H9 (cell line): Measurements from ENCODE around the gene PHACTR4. TPM values are rescaled to one million over a fixed set of nuclear protein-coding genes. Genes with fewer than 3 reads are reported as not detected.

Experiments
- DNase-seq: peaks from one replicate; pipeline ENCODE4 v3.0.0-alpha.2; 2017
- H2AFZ ChIP-seq: one replicate; pipeline ENCODE4 v1.6.1; 2013; ENCODE audit warnings: mild to moderate bottlenecking, low read length, control low read depth, moderate library complexity
- H2AK5ac ChIP-seq: 2 replicates; pipeline ENCODE4 v1.6.1; 2013; ENCODE audit warnings: low read length, control low read depth, mixed read lengths; ENCODE audit not compliant: insufficient read length
- H2BK120ac ChIP-seq: one replicate; pipeline ENCODE4 v1.6.1; 2013; ENCODE audit warnings: low read depth, mild to moderate bottlenecking, low read length, control low read depth, inconsistent platforms; ENCODE audit not compliant: poor library complexity, severe bottlenecking
- H2BK12ac ChIP-seq: 2 replicates; pipeline ENCODE4 v1.6.1; 2013; ENCODE audit warnings: low read length, control low read depth, mixed read lengths, low read depth; ENCODE audit not compliant: insufficient read length
- H2BK15ac ChIP-seq: 2 replicates; pipeline ENCODE4 v1.6.1; 2013; ENCODE audit warnings: low read depth, low read length, control low read depth
- H2BK20ac ChIP-seq: one replicate; pipeline ENCODE4 v1.6.1; 2013; ENCODE audit warnings: low read depth, mild to moderate bottlenecking, low read length, control low read depth, inconsistent platforms; ENCODE audit not compliant: poor library complexity, severe bottlenecking
- H2BK5ac ChIP-seq: 2 replicates; pipeline ENCODE4 v1.6.1; 2013; ENCODE audit warnings: low read length, control low read depth, mixed read lengths; ENCODE audit not compliant: insufficient read length
- H3K14ac ChIP-seq: 2 replicates; pipeline ENCODE4 v1.6.1; 2013; ENCODE audit warnings: low read length, control low read depth; ENCODE audit not compliant: insufficient read depth
- H3K18ac ChIP-seq: 2 replicates; pipeline ENCODE4 v1.6.1; 2013; ENCODE audit warnings: low read depth, mild to moderate bottlenecking, mixed read lengths, low read length, control low read depth; ENCODE audit not compliant: insufficient read length
- H3K23ac ChIP-seq: 2 replicates; pipeline ENCODE4 v1.6.1; 2013; ENCODE audit warnings: low read length, control low read depth, mixed read lengths, low read depth; ENCODE audit not compliant: insufficient read length
- H3K23me2 ChIP-seq: 2 replicates; pipeline ENCODE4 v1.6.1; 2013; ENCODE audit warnings: low read depth, mild to moderate bottlenecking, mixed read lengths, low read length, control low read depth; ENCODE audit not compliant: insufficient read length, poor library complexity, severe bottlenecking
- H3K27ac ChIP-seq: 2 replicates; pipeline ENCODE4 v1.5.1; 2013; ENCODE audit warnings: low read length, control low read depth, mixed read lengths, low read depth; ENCODE audit not compliant: insufficient read length
- H3K27me3 ChIP-seq: 2 replicates; pipeline ENCODE4 v1.6.1; 2013; ENCODE audit warnings: low read length, control low read depth, inconsistent platforms; ENCODE audit not compliant: insufficient read depth
- H3K4ac ChIP-seq: 2 replicates; pipeline ENCODE4 v1.6.1; 2013; ENCODE audit warnings: low read depth, mild to moderate bottlenecking, control low read depth, inconsistent platforms, low read length, moderate library complexity
- H3K4me1 ChIP-seq: 2 replicates; pipeline ENCODE4 v1.6.1; 2013; ENCODE audit warnings: low read length, control low read depth, inconsistent platforms; ENCODE audit not compliant: insufficient read depth
- H3K4me2 ChIP-seq: 2 replicates; pipeline ENCODE4 v1.6.1; 2013; ENCODE audit warnings: low read length, control low read depth, mixed read lengths; ENCODE audit not compliant: insufficient read length, insufficient read depth
- H3K56ac ChIP-seq: 2 replicates; pipeline ENCODE4 v1.6.1; 2013; ENCODE audit warnings: low read depth, mild to moderate bottlenecking, mixed read lengths, low read length, control low read depth; ENCODE audit not compliant: insufficient read length
- H3K79me1 ChIP-seq: 2 replicates; pipeline ENCODE4 v1.6.1; 2013; ENCODE audit warnings: low read depth, mild to moderate bottlenecking, moderate library complexity, low read length, control low read depth, inconsistent platforms; ENCODE audit not compliant: insufficient read depth, poor library complexity, severe bottlenecking
- H3K79me2 ChIP-seq: 2 replicates; pipeline ENCODE4 v1.6.1; 2013; ENCODE audit warnings: low read length, control low read depth, inconsistent platforms; ENCODE audit not compliant: insufficient read depth
- H3K9ac ChIP-seq: 2 replicates; pipeline ENCODE4 v1.6.1; 2013; ENCODE audit warnings: low read length, control low read depth, mixed read lengths; ENCODE audit not compliant: insufficient read length; ENCODE audit errors: extremely low read depth
- H3K9me3 ChIP-seq: one replicate; pipeline ENCODE4 v1.6.1; 2013; ENCODE audit warnings: low read depth, low read length, inconsistent platforms; ENCODE audit not compliant: control insufficient read depth
- H3T11ph ChIP-seq: one replicate; pipeline ENCODE4 v1.6.1; 2013; ENCODE audit warnings: mild to moderate bottlenecking, low read length, control low read depth, inconsistent platforms
- H4K20me1 ChIP-seq: one replicate; pipeline ENCODE4 v1.6.1; 2013; ENCODE audit not compliant: control insufficient read depth, insufficient read length, insufficient read depth
- H4K5ac ChIP-seq: 2 replicates; pipeline ENCODE4 v1.6.1; 2013; ENCODE audit warnings: low read depth, mild to moderate bottlenecking, mixed read lengths, low read length, control low read depth; ENCODE audit not compliant: insufficient read length
- H4K8ac ChIP-seq: replicated peaks from 2 replicates; pipeline ENCODE4 v1.6.1; 2013; ENCODE audit warnings: low read length, control low read depth, mixed read lengths, low read depth; ENCODE audit not compliant: insufficient read length
- H4K91ac ChIP-seq: 2 replicates; pipeline ENCODE4 v1.6.1; 2013; ENCODE audit warnings: low read depth, mild to moderate bottlenecking, moderate library complexity, mixed read lengths, low read length, control low read depth; ENCODE audit not compliant: insufficient read length
- H3K27ac Mint-ChIP-seq, 3 experiments: 2 replicates in 2 of 3; 3 replicates in 1 of 3; pipeline ENCODE4 v1.8.0; 2020 to 2021; ENCODE audit warnings: mixed read lengths in 3 of 3, mild to moderate bottlenecking in 1 of 3, moderate library complexity in 1 of 3
- H3K27me3 Mint-ChIP-seq: 2 replicates; pipeline ENCODE4 v1.8.0; 2021; ENCODE audit warnings: low read depth, mild to moderate bottlenecking, moderate library complexity, mixed read lengths
- H3K36me3 Mint-ChIP-seq, 3 experiments: 2 replicates in 2 of 3; 3 replicates in 1 of 3; pipeline ENCODE4 v1.8.0; 2020 to 2021; ENCODE audit warnings: low read depth in 3 of 3, mixed read lengths in 3 of 3; ENCODE audit not compliant: insufficient read depth in 1 of 3
- H3K4me1 Mint-ChIP-seq, 2 experiments: 2 replicates each; pipeline ENCODE4 v1.8.0; 2020; ENCODE audit warnings: mixed read lengths in 2 of 2
- H3K4me3 Mint-ChIP-seq, 2 experiments: 2 replicates in 1 of 2; 3 replicates in 1 of 2; pipeline ENCODE4 v1.8.0; 2020 to 2021; ENCODE audit warnings: mild to moderate bottlenecking in 2 of 2, mixed read lengths in 2 of 2, moderate library complexity in 1 of 2
- H3K9me3 Mint-ChIP-seq, 2 experiments: 2 replicates in 1 of 2; 3 replicates in 1 of 2; pipeline ENCODE4 v1.8.0; 2020; ENCODE audit warnings: mild to moderate bottlenecking in 2 of 2, mixed read lengths in 2 of 2, moderate library complexity in 1 of 2
- WGBS: extraction: QIAGEN DNeasy Blood & Tissue Kit; methylation state at CpG from one replicate; pipeline ENCODE4 v1.1.7; 2013; ENCODE audit warnings: missing lambda C conversion rate, low lambda C conversion rate, mixed read lengths; ENCODE audit not compliant: insufficient read length; ENCODE audit errors: extremely low coverage; 5-methylcytosine and 5-hydroxymethylcytosine counted together
- total RNA-seq: library from RNA; stranded (reverse); gene quantifications from 2 replicates; pipeline ENCODE4 v1.2.1, GENCODE V29; 2021
- TF ChIP-seq, protein P1 (sequence below): fragments of 200-600 bp; sonication (generic); conservative IDR thresholded peaks from 3 replicates; pipeline ENCODE4 v1.8.0; 2021; ENCODE audit warnings: antibody characterized with exemption, mild to moderate bottlenecking

The PHACTR4 gene
- total RNA-seq, 1 experiment from 2014 or later = 54.0 TPM

DNA sequence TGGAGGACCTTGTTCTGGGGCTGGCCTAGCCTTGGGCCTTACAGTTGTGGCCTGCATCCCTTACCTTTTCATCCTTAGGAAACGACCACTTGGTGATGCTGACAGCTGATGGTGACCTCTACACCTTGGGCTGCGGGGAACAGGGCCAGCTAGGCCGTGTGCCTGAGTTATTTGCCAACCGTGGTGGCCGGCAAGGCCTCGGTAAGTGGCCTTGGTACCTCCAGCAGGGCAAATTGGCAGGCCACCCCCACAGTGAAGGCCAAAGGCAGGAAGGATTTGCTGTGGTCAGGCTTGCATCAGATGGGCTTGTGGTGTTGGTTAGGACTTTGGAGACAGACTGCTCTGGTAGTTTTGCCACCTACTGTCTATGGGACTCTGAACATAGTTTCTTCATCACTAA, 165.6 kb downstream of the PHACTR4 start:
- Histone ChIP-seq H3T11ph (no peak overlapping the region), H2BK20ac (no peak overlapping the region), H2BK12ac (no peak overlapping the region), H3K23ac (no peak overlapping the region), H3K4me2 (no peak overlapping the region), H4K20me1 (no peaks in the 10 kb centered on the region), H2BK5ac (no peak overlapping the region), H4K5ac (no peak overlapping the region), H2BK120ac (no peak overlapping the region), H3K9ac (no peak overlapping the region), H3K23me2 (no peaks in the 10 kb centered on the region), H3K9me3 (no peaks in the 10 kb centered on the region), H3K18ac (no peak overlapping the region), H3K4me1 (no peaks in the 10 kb centered on the region), H4K91ac (no peak overlapping the region), H3K79me1 (no peaks in the 10 kb centered on the region), H3K14ac (no peak overlapping the region), H2AK5ac (no peak overlapping the region), H3K56ac (no peak overlapping the region), H3K4ac (no peak overlapping the region), H2AFZ (no peak overlapping the region), H2BK15ac (no peak overlapping the region), H3K79me2 (no peaks in the 10 kb centered on the region), H3K27me3 (no peaks in the 10 kb centered on the region), H4K8ac (no peak overlapping the region), H3K27ac (no peak overlapping the region)
- Mint-ChIP-seq H3K27me3 (no peaks in the 10 kb centered on the region; the same call in 1 of the 2 replicates), H3K9me3 (no peaks in the 10 kb centered on the region), H3K4me3 (no peak overlapping the region), H3K36me3 (peaks cover 50 to 72% (median 64%) of the 10 kb centered on the region in 3 experiments), H3K4me1 (no peaks in the 10 kb centered on the region), H3K27ac (no peak overlapping the region)
- DNase-seq = no peak
- WGBS = no CpG with 5 or more reads among the region's 6 CpGs
- TF ChIP-seq, protein P1, sequence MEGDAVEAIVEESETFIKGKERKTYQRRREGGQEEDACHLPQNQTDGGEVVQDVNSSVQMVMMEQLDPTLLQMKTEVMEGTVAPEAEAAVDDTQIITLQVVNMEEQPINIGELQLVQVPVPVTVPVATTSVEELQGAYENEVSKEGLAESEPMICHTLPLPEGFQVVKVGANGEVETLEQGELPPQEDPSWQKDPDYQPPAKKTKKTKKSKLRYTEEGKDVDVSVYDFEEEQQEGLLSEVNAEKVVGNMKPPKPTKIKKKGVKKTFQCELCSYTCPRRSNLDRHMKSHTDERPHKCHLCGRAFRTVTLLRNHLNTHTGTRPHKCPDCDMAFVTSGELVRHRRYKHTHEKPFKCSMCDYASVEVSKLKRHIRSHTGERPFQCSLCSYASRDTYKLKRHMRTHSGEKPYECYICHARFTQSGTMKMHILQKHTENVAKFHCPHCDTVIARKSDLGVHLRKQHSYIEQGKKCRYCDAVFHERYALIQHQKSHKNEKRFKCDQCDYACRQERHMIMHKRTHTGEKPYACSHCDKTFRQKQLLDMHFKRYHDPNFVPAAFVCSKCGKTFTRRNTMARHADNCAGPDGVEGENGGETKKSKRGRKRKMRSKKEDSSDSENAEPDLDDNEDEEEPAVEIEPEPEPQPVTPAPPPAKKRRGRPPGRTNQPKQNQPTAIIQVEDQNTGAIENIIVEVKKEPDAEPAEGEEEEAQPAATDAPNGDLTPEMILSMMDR = no peak
